MCF 10A (cell line): Measurements from ENCODE around the gene ATG7. TPM values are rescaled to one million over a fixed set of nuclear protein-coding genes. Genes with fewer than 3 reads are reported as not detected.
"Not testable (repeated sequence)": the region's sequence is repeated elsewhere in the genome, so short reads cannot be mapped to it uniquely, and the experiment has no call there.

Source experiments
- BruUV-seq: library from RNA; stranded (reverse); fragments of 400-500 nt; replicated peaks from 2 replicates; lab custom pipeline; 2021; lab: Mats Ljungman, UMichigan
- CTCF ChIA-PET: fragments of 300-600 bp; sonication (Branson Sonifier 250); formaldehyde crosslinking; extraction: SDS; loops from one replicate; lab custom pipeline; 2021; ENCODE audit warnings: antibody characterized with exemption, inconsistent platforms; lab: Yijun Ruan, JAX
- POLR2A ChIA-PET: fragments of 300-600, 350-650 bp; sonication (Branson Sonifier 250); formaldehyde crosslinking; extraction: SDS; loops from one replicate; lab custom pipeline; 2020; ENCODE audit warnings: antibody characterized with exemption, inconsistent platforms; lab: Yijun Ruan, JAX
- DNase-seq: peaks from one replicate; pipeline ENCODE4 v3.0.0-alpha.2; 2018; ENCODE audit not compliant: unreplicated experiment
- H3K27ac Mint-ChIP-seq: one replicate; pipeline ENCODE4 v1.8.0; 2022; ENCODE audit warnings: mild to moderate bottlenecking, low read depth, mixed read lengths; ENCODE audit not compliant: unreplicated experiment
- H3K27me3 Mint-ChIP-seq: one replicate; pipeline ENCODE4 v1.8.0; 2022; ENCODE audit warnings: mixed read lengths; ENCODE audit not compliant: insufficient read depth, unreplicated experiment
- H3K36me3 Mint-ChIP-seq: one replicate; pipeline ENCODE4 v1.8.0; 2022; ENCODE audit warnings: mild to moderate bottlenecking, moderate library complexity, mixed read lengths; ENCODE audit not compliant: insufficient read depth, unreplicated experiment
- H3K4me1 Mint-ChIP-seq: one replicate; pipeline ENCODE4 v1.8.0; 2022; ENCODE audit warnings: mixed read lengths; ENCODE audit not compliant: insufficient read depth, unreplicated experiment
- H3K4me3 Mint-ChIP-seq: one replicate; pipeline ENCODE4 v1.8.0; 2022; ENCODE audit warnings: mild to moderate bottlenecking, moderate library complexity, mixed read lengths; ENCODE audit not compliant: unreplicated experiment
- H3K9me3 Mint-ChIP-seq: one replicate; pipeline ENCODE4 v1.8.0; 2022; ENCODE audit warnings: mixed read lengths; ENCODE audit not compliant: unreplicated experiment
- intact Hi-C: fragments of 100-400 bp; cut with micrococcal nuclease; formaldehyde crosslinking; loops from 2 replicates; pipeline ENCODE4 v1.14.1; 2022
- total RNA-seq: library from RNA; stranded (reverse); gene quantifications from 2 replicates; pipeline ENCODE4 v1.2.3, GENCODE V29; 2022
- TF ChIP-seq, protein P1 (sequence below): fragments of 200-600 bp; IDR thresholded peaks from one replicate; pipeline ENCODE4 v1.8.0; 2022; ENCODE audit warnings: antibody characterized with exemption, mild to moderate bottlenecking; ENCODE audit not compliant: unreplicated experiment

ATG7 gene
- total RNA-seq, 1 experiment from 2014 or later, result 54.0 TPM

GRCh38 chr3:11444404-11444803 lies 172.2 kb downstream of the ATG7 start:
- no peak for DNase-seq
- CTCF ChIA-PET, result interaction anchor here (0.9 kb wide), 1 partner anchor 15 kb away, joined by 8 read pairs; no protein-coding TSS in a partner anchor
- TF ChIP-seq, protein P1, sequence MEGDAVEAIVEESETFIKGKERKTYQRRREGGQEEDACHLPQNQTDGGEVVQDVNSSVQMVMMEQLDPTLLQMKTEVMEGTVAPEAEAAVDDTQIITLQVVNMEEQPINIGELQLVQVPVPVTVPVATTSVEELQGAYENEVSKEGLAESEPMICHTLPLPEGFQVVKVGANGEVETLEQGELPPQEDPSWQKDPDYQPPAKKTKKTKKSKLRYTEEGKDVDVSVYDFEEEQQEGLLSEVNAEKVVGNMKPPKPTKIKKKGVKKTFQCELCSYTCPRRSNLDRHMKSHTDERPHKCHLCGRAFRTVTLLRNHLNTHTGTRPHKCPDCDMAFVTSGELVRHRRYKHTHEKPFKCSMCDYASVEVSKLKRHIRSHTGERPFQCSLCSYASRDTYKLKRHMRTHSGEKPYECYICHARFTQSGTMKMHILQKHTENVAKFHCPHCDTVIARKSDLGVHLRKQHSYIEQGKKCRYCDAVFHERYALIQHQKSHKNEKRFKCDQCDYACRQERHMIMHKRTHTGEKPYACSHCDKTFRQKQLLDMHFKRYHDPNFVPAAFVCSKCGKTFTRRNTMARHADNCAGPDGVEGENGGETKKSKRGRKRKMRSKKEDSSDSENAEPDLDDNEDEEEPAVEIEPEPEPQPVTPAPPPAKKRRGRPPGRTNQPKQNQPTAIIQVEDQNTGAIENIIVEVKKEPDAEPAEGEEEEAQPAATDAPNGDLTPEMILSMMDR, result no peak
- Mint-ChIP-seq H3K27ac (no peak overlapping the region), H3K4me1 (no peaks in the 10 kb centered on the region), H3K27me3 (no peaks in the 10 kb centered on the region), H3K4me3 (no peak overlapping the region), H3K9me3 (no peaks in the 10 kb centered on the region), H3K36me3 (no peaks in the 10 kb centered on the region)
- intact Hi-C loops, result no loop called here
- POLR2A ChIA-PET, result interaction anchor here (0.6 to 0.8 kb wide), 2 partner anchors 9 to 52 kb away, joined by 3 read pairs; no protein-coding TSS in a partner anchor
- BruUV-seq, result no TSS peak

GRCh38 chr3:11445193-11445592 lies 173.0 kb downstream of the ATG7 start:
- H3K27me3 Mint-ChIP-seq, H3K4me1 Mint-ChIP-seq, H3K9me3 Mint-ChIP-seq, DNase-seq, BruUV-seq, H3K27ac Mint-ChIP-seq, intact Hi-C loops, H3K36me3 Mint-ChIP-seq, H3K4me3 Mint-ChIP-seq: not testable (repeated sequence)
- ChIA-PET CTCF (interaction anchor here (0.6 to 0.9 kb wide), 2 partner anchors 16 to 20 kb away, joined by 3 to 8 read pairs; no protein-coding TSS in a partner anchor), POLR2A (interaction anchor here (0.6 kb wide), 1 partner anchor 9 kb away, joined by 3 read pairs; no protein-coding TSS in a partner anchor)

DNA sequence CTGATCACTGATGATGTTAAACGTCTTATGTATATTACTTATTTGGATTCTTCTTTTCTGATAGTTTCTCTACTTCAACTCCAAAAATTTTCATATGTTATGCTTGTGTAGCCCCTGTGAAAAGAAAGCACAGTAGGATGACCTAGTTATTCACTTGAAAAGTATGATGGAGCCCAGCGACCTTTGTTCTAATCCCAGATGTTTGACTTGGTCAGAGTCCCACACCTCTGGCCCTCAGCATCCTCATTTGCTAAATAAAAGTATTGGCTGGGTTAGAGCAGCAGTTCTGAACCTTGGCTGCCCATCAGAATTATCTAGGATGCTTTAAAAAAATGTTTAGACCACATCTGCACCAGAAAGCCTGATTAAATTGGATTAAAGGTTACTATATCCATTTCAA lies 173.7 kb downstream of the ATG7 start:
- Mint-ChIP-seq H3K27me3 (no peaks in the 10 kb centered on the region), H3K36me3 (no peaks in the 10 kb centered on the region), H3K27ac (no peak overlapping the region), H3K4me1 (no peaks in the 10 kb centered on the region), H3K4me3 (no peak overlapping the region), H3K9me3 (no peaks in the 10 kb centered on the region)
- ChIA-PET POLR2A (no interaction called here), CTCF (interaction anchor here (0.6 kb wide), 1 partner anchor 21 kb away, joined by 3 read pairs; no protein-coding TSS in a partner anchor)
- no peak for DNase-seq
- TF ChIP-seq, protein P1, result no peak
- no TSS peak for BruUV-seq
- intact Hi-C loops, result no loop called here

DNA sequence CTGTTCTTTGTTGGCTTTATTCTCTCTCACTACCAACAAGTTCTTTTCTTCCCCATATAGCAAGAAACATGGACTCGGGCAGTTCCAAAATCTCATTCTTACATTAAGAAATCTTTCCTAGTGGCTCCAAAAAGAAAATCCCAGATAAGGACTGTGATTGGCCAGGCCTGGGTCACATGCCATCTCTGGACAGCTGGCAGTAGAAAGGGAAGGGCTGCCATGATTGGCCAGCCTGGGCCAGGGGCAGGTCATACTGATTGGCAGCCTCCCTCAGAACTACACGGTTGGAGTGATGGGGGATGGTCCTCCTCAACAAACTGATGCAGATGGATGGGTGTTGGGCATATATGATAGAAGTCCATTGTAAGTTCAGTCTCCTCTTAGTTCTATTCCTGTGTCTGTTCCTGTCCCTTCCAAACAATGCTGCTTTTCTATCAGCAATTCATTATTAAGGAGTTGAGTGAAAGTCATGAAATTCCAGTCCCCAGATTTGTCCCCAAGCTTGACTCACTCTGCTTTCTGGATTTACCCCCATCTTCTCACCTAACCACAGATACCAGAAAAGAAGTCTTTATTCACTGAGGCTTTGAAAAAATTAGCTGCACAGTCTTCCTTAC lies 175.5 kb downstream of the ATG7 start:
- Mint-ChIP-seq H3K27ac (no peak overlapping the region), H3K27me3 (no peaks in the 10 kb centered on the region), H3K36me3 (no peaks in the 10 kb centered on the region), H3K4me1 (no peaks in the 10 kb centered on the region), H3K4me3 (no peak overlapping the region), H3K9me3 (no peaks in the 10 kb centered on the region)
- no peak for DNase-seq
- ChIA-PET CTCF (no interaction called here), POLR2A (no interaction called here)
- TF ChIP-seq, protein P1, result no peak
- BruUV-seq, result no TSS peak
- intact Hi-C loops, result no loop called here
